Fibroblast of lung (primary cell): ENCODE data around the gene YWHAQ.

Experiments
- CTCF ChIP-seq, 2 donors: IDR thresholded peaks in 1 of 2; conservative IDR thresholded peaks in 1 of 2; 1 replicate in 1 of 2; 2 replicates in 1 of 2; pipeline ENCODE4 v1.5.1; 2011 to 2012; ENCODE audit warnings: low read length in 2 of 2, control low read depth in 1 of 2, inconsistent platforms in 1 of 2, low read depth in 1 of 2, mild to moderate bottlenecking in 1 of 2
- EZH2 ChIP-seq: IDR thresholded peaks from 2 replicates; pipeline ENCODE4 v1.5.1; 2012; ENCODE audit warnings: low read length, control low read depth, mild to moderate bottlenecking; ENCODE audit errors: missing control alignments

- no peak for TF ChIP-seq CTCF (conservative IDR thresholded peaks at IDR 0.05 in 1 of 2, IDR thresholded peaks at IDR 0.05 in 1 of 2; ENCODE audit: low read depth in 1 of 2, low read length in 2 of 2)
- no peak for TF ChIP-seq EZH2
Observed at GRCh38 chr2:9593925-9594324, 36.9 kb downstream of the YWHAQ start.
